ENCODE measurements around the gene RGS6.
A peak's percentile ranks its signal among the peaks of the same experiment; 100 is the strongest.
"Not testable (repeated sequence)": the region's sequence is repeated elsewhere in the genome, so short reads cannot be mapped to it uniquely, and the experiment has no call there.

RGS6 gene

GRCh38 chr14:72454388-72455160, 522.3 kb downstream of the RGS6 start:
- DNase-seq (ENCODE audit: low read depth), result no peak

- no peak for DNase-seq (ENCODE audit: low read depth)
Observed at GRCh38 chr14:72457641-72458040, 525.4 kb downstream of the RGS6 start.

- DNase-seq (ENCODE audit: low read depth), result no peak
Observed at GRCh38 chr14:72462056-72462455, 529.8 kb downstream of the RGS6 start.

GRCh38 chr14:72463291-72463866, 531.1 kb downstream of the RGS6 start:
- no peak for DNase-seq (ENCODE audit: low read depth)

GRCh38 chr14:72464226-72464625, 532.0 kb downstream of the RGS6 start:
- no peak for DNase-seq (ENCODE audit: low read depth)

- DNase-seq (ENCODE audit: low read depth), result no peak
Observed at GRCh38 chr14:72466325-72466724, 534.1 kb downstream of the RGS6 start.

GRCh38 chr14:72471346-72471745, 539.1 kb downstream of the RGS6 start:
- no peak for DNase-seq (ENCODE audit: low read depth)

GRCh38 chr14:72472845-72473244, 540.6 kb downstream of the RGS6 start:
- no peak for DNase-seq (ENCODE audit: low read depth)

- DNase-seq (ENCODE audit: low read depth), result peak; percentile 45
Observed at GRCh38 chr14:72476657-72477499, 544.6 kb downstream of the RGS6 start.

- not testable (repeated sequence) for DNase-seq (ENCODE audit: low read depth)
Observed at GRCh38 chr14:72477578-72477977, 545.3 kb downstream of the RGS6 start.

GRCh38 chr14:72478471-72478893, 546.3 kb downstream of the RGS6 start:
- no peak for DNase-seq (ENCODE audit: low read depth)

GRCh38 chr14:72479461-72479931, 547.3 kb downstream of the RGS6 start:
- DNase-seq (ENCODE audit: low read depth), result no peak

- no peak for DNase-seq (ENCODE audit: low read depth)
Observed at GRCh38 chr14:72480464-72481243, 548.4 kb downstream of the RGS6 start.

GRCh38 chr14:72483311-72483710, 551.1 kb downstream of the RGS6 start:
- no peak for DNase-seq (ENCODE audit: low read depth)

GRCh38 chr14:72485695-72486094, 553.5 kb downstream of the RGS6 start:
- DNase-seq (ENCODE audit: low read depth), result no peak

- DNase-seq (ENCODE audit: low read depth), result no peak
Observed at GRCh38 chr14:72488514-72488913, 556.3 kb downstream of the RGS6 start.

- DNase-seq (ENCODE audit: low read depth), result no peak
Observed at GRCh38 chr14:72492196-72492595, 560.0 kb downstream of the RGS6 start.

GRCh38 chr14:72495668-72496067, 563.4 kb downstream of the RGS6 start:
- no peak for DNase-seq (ENCODE audit: low read depth)

GRCh38 chr14:72498646-72499045, 566.4 kb downstream of the RGS6 start:
- DNase-seq (ENCODE audit: low read depth), result no peak

- DNase-seq (ENCODE audit: low read depth), result no peak
Observed at GRCh38 chr14:72499746-72500145, 567.5 kb downstream of the RGS6 start.

- no peak for DNase-seq (ENCODE audit: low read depth)
Observed at GRCh38 chr14:72500234-72500838, 568.1 kb downstream of the RGS6 start.

- no peak for DNase-seq (ENCODE audit: low read depth)
Observed at GRCh38 chr14:72501439-72501838, 569.2 kb downstream of the RGS6 start.

All from stimulated activated CD8-positive, alpha-beta memory T cell treated with anti-CD3 and anti-CD28 coated beads, Interleukin-4, amount 100 ng/mL, for 24 hours (primary cell).